Omental fat pad (tissue), 4 donors: ENCODE results near the gene OR51F2. TPM values are rescaled to one million over a fixed set of nuclear protein-coding genes. Genes with fewer than 3 reads are reported as not detected.
"Not testable (repeated sequence)": the region's sequence is repeated elsewhere in the genome, so short reads cannot be mapped to it uniquely, and the experiment has no call there.

Experiments used
- ATAC-seq: fragments of 150-250 bp; one replicate; pipeline ENCODE4 v1.9.1; 2016; ENCODE audit warnings: mild to moderate bottlenecking, moderate library complexity; ENCODE audit not compliant: low FRiP score
- DNase-seq: peaks from one replicate; pipeline ENCODE4 v3.0.0-alpha.2; 2019; ENCODE audit warnings: low spot score
- CTCF ChIP-seq, 3 donors: fragments of 450-650 bp; IDR thresholded peaks; one replicate each; pipeline ENCODE4 v1.5.1; 2016 to 2017; ENCODE audit warnings: antibody characterized with exemption in 3 of 3, mild to moderate bottlenecking in 3 of 3, moderate library complexity in 2 of 3
- total RNA-seq, 4 donors: library from RNA; depleted of rRNA; stranded (reverse); fragments of >200 nt; gene quantifications; one replicate each; pipeline ENCODE4 v1.1.0, GENCODE V29; 2016

Gene OR51F2
- not detected for total RNA-seq

GRCh38 chr11:4821021-4821420 is at the start of gene OR51F2:
Gene OR51F2 (plus strand): TSS chr11:4821321. CDS start chr11:4821422, 101 bp downstream.
- ATAC-seq, result no peak

GRCh38 chr11:4782454-4782853 is 38.7 kb upstream of the OR51F2 start:
- no peak for TF ChIP-seq CTCF (IDR thresholded peaks at IDR 0.05)
- no peak for DNase-seq
- no peak for ATAC-seq

More at GRCh38 chr11:4821021-4821420, at the start of gene OR51F2:
- no peak for TF ChIP-seq CTCF (IDR thresholded peaks at IDR 0.05)
- DNase-seq, result no peak

- TF ChIP-seq CTCF (IDR thresholded peaks at IDR 0.05), result no peak
- no peak for DNase-seq
- no peak for ATAC-seq
Measured at GRCh38 chr11:4797206-4797605, 23.9 kb upstream of the OR51F2 start.

- DNase-seq (no peak), ATAC-seq (no peak)
- no peak for TF ChIP-seq CTCF (IDR thresholded peaks at IDR 0.05)
Measured at GRCh38 chr11:4798427-4799183, 22.5 kb upstream of the OR51F2 start.

GRCh38 chr11:4801316-4801715 is 19.8 kb upstream of the OR51F2 start:
- ATAC-seq, DNase-seq: not testable (repeated sequence)

GRCh38 chr11:4804280-4804679 is 16.8 kb upstream of the OR51F2 start, which contains the start of gene OR52R1:
Gene OR52R1 (minus strand): TSS chr11:4804380. CDS start chr11:4804380, 0 bp downstream.
- no peak for DNase-seq
- ATAC-seq, result no peak
- no peak for TF ChIP-seq CTCF (IDR thresholded peaks at IDR 0.05)

GRCh38 chr11:4808476-4808875 is 12.6 kb upstream of the OR51F2 start:
- TF ChIP-seq CTCF (IDR thresholded peaks at IDR 0.05), result no peak
- DNase-seq (no peak), ATAC-seq (no peak)
